DOHH2 (cell line): Measurements from ENCODE around the gene TNFSF10.

Source experiments
- CTCF ChIP-seq: fragments of 200-600 bp; sonication (generic); IDR thresholded peaks from one replicate; pipeline ENCODE4 v1.5.1; 2014; ENCODE audit warnings: antibody characterized with exemption, mild to moderate bottlenecking, low read depth, low read length; ENCODE audit not compliant: poor library complexity, severe bottlenecking
- EZH2phosphoT487 ChIP-seq: fragments of 200-600 bp; sonication (generic); IDR thresholded peaks from 2 replicates; pipeline ENCODE4 v1.6.1; 2017; ENCODE audit warnings: borderline replicate concordance, mild to moderate bottlenecking, antibody characterized with exemption, low read length, moderate library complexity, mixed read lengths

- TF ChIP-seq CTCF: no peak
- TF ChIP-seq EZH2phosphoT487: no peak
Observed at GRCh38 chr3:172511783-172512762, 11.2 kb downstream of the TNFSF10 start.
